Trophoblast cell (in vitro differentiated cells and primary cell): ENCODE data around the gene CAPRIN2.

Source experiments
- DNase-seq, 2 donors: peaks; one replicate each; pipeline ENCODE4 v3.0.0-alpha.2; 2016
- H2AFZ ChIP-seq: 2 replicates; pipeline ENCODE4 v1.6.1; 2013; ENCODE audit warnings: low read length, moderate library complexity, mild to moderate bottlenecking; ENCODE audit not compliant: insufficient read depth, poor library complexity
- H2AK5ac ChIP-seq: 2 replicates; pipeline ENCODE4 v1.6.1; 2013; ENCODE audit warnings: mild to moderate bottlenecking, low read length
- H2BK120ac ChIP-seq: 2 replicates; pipeline ENCODE4 v1.6.1; 2013; ENCODE audit warnings: low read length, mild to moderate bottlenecking, moderate library complexity; ENCODE audit not compliant: insufficient read depth, poor library complexity
- H2BK12ac ChIP-seq: 2 replicates; pipeline ENCODE4 v1.6.1; 2013; ENCODE audit warnings: mild to moderate bottlenecking, low read length, moderate library complexity
- H2BK5ac ChIP-seq: 2 replicates; pipeline ENCODE4 v1.6.1; 2013; ENCODE audit warnings: low read length, low read depth, moderate library complexity, mild to moderate bottlenecking; ENCODE audit not compliant: poor library complexity
- H3K14ac ChIP-seq: 2 replicates; pipeline ENCODE4 v1.6.1; 2013; ENCODE audit warnings: mild to moderate bottlenecking, low read length
- H3K18ac ChIP-seq: 2 replicates; pipeline ENCODE4 v1.6.1; 2013; ENCODE audit warnings: mild to moderate bottlenecking, low read length
- H3K23ac ChIP-seq: 2 replicates; pipeline ENCODE4 v1.6.1; 2013; ENCODE audit warnings: low read length
- H3K27ac ChIP-seq: 2 replicates; pipeline ENCODE4 v1.5.1; 2013; ENCODE audit warnings: low read depth, mild to moderate bottlenecking, inconsistent platforms, low read length, moderate library complexity
- H3K27me3 ChIP-seq: 2 replicates; pipeline ENCODE4 v1.6.1; 2013; ENCODE audit warnings: inconsistent platforms, mild to moderate bottlenecking, low read length, moderate library complexity; ENCODE audit not compliant: insufficient read depth
- H3K36me3 ChIP-seq, 2 experiments: 1 replicate in 1 of 2; 2 replicates in 1 of 2; pipeline ENCODE4 v1.6.1; 2013; ENCODE audit warnings: low read length in 2 of 2, mild to moderate bottlenecking in 2 of 2, moderate library complexity in 1 of 2; ENCODE audit not compliant: insufficient read depth in 2 of 2, control insufficient read depth in 1 of 2
- H3K4ac ChIP-seq: 2 replicates; pipeline ENCODE4 v1.6.1; 2013; ENCODE audit warnings: low read depth, mild to moderate bottlenecking, low read length, moderate library complexity
- H3K4me1 ChIP-seq, 2 experiments: 1 replicate in 1 of 2; 2 replicates in 1 of 2; pipeline ENCODE4 v1.6.1; 2013; ENCODE audit warnings: low read length in 2 of 2, mild to moderate bottlenecking in 2 of 2, moderate library complexity in 1 of 2; ENCODE audit not compliant: insufficient read depth in 2 of 2, control insufficient read depth in 1 of 2
- H3K4me2 ChIP-seq: 2 replicates; pipeline ENCODE4 v1.6.1; 2013; ENCODE audit warnings: inconsistent platforms, mild to moderate bottlenecking, low read length, moderate library complexity
- H3K4me3 ChIP-seq: 2 replicates; pipeline ENCODE4 v1.5.1; 2013; ENCODE audit warnings: mild to moderate bottlenecking, low read depth, low read length, inconsistent platforms
- H3K79me1 ChIP-seq: one replicate; pipeline ENCODE4 v1.6.1; 2013; ENCODE audit warnings: low read length
- H3K79me2 ChIP-seq: 2 replicates; pipeline ENCODE4 v1.6.1; 2013; ENCODE audit warnings: low read length, mild to moderate bottlenecking; ENCODE audit not compliant: control insufficient read depth, insufficient read depth, poor library complexity
- H3K9ac ChIP-seq: 2 replicates; pipeline ENCODE4 v1.6.1; 2013; ENCODE audit warnings: mild to moderate bottlenecking, low read length
- H3K9me3 ChIP-seq: 2 replicates; pipeline ENCODE4 v1.6.1; 2013; ENCODE audit warnings: low read depth, mild to moderate bottlenecking, control low read depth, inconsistent platforms, low read length; ENCODE audit not compliant: insufficient read depth
- H4K12ac ChIP-seq: 2 replicates; pipeline ENCODE4 v1.6.1; 2013; ENCODE audit warnings: low read depth, mild to moderate bottlenecking, low read length, moderate library complexity
- H4K8ac ChIP-seq: 2 replicates; pipeline ENCODE4 v1.6.1; 2013; ENCODE audit warnings: low read depth, mild to moderate bottlenecking, low read length, moderate library complexity
- H4K91ac ChIP-seq: one replicate; pipeline ENCODE4 v1.6.1; 2013; ENCODE audit warnings: low read depth, mild to moderate bottlenecking, low read length, moderate library complexity
- WGBS: extraction: QIAGEN DNeasy Blood & Tissue Kit; methylation state at CpG from one replicate; pipeline ENCODE4 v1.1.7; 2013; ENCODE audit warnings: missing lambda C conversion rate; ENCODE audit not compliant: insufficient read length, insufficient coverage; ENCODE audit errors: extremely low coverage; 5-methylcytosine and 5-hydroxymethylcytosine counted together

Gene CAPRIN2

GRCh38 chr12:30779178-30779577, 24.4 kb upstream of the CAPRIN2 start:
- Histone ChIP-seq H3K23ac (no peak overlapping the region), H4K12ac (no peak overlapping the region), H3K4me2 (no peak overlapping the region), H3K14ac (no peak overlapping the region), H2BK5ac (no peak overlapping the region), H3K27ac (no peak overlapping the region), H3K79me2 (no peaks in the 10 kb centered on the region), H3K9me3 (peaks cover 1% of the 10 kb centered on the region), H4K91ac (no peak overlapping the region), H3K27me3 (no peaks in the 10 kb centered on the region), H3K4me3 (no peak overlapping the region), H2AK5ac (no peak overlapping the region), H3K36me3 (no peaks in the 10 kb centered on the region), H2AFZ (no peak overlapping the region), H2BK120ac (no peak overlapping the region), H3K18ac (no peak overlapping the region), H4K8ac (no peak overlapping the region), H3K79me1 (no peaks in the 10 kb centered on the region), H2BK12ac (no peak overlapping the region), H3K4ac (no peak overlapping the region), H3K9ac (no peak overlapping the region), H3K4me1 (no peaks in the 10 kb centered on the region)
- DNase-seq, result no peak

- no peaks in the 10 kb centered on the region for H3K79me1 ChIP-seq
- no peak overlapping the region for H3K14ac ChIP-seq
- H2BK120ac ChIP-seq, result no peak overlapping the region
- no peak overlapping the region for H3K23ac ChIP-seq
- H4K12ac ChIP-seq, result no peak overlapping the region
- no peak overlapping the region for H3K27ac ChIP-seq
- no peak overlapping the region for H3K9ac ChIP-seq
- H3K4me1 ChIP-seq, result no peaks in the 10 kb centered on the region
- H2BK12ac ChIP-seq, result no peak overlapping the region
- no peak overlapping the region for H2AFZ ChIP-seq
- no peak overlapping the region for H2AK5ac ChIP-seq
- no peak overlapping the region for H3K4ac ChIP-seq
- H3K18ac ChIP-seq, result no peak overlapping the region
- H4K91ac ChIP-seq, result no peak overlapping the region
- H3K4me2 ChIP-seq, result no peak overlapping the region
- H3K27me3 ChIP-seq, result no peaks in the 10 kb centered on the region
- DNase-seq, result no peak
- peaks cover 1% of the 10 kb centered on the region for H3K9me3 ChIP-seq
- H2BK5ac ChIP-seq, result no peak overlapping the region
- no peaks in the 10 kb centered on the region for H3K36me3 ChIP-seq
- H3K79me2 ChIP-seq, result no peaks in the 10 kb centered on the region
- H3K4me3 ChIP-seq, result no peak overlapping the region
- H4K8ac ChIP-seq, result no peak overlapping the region
Measured at GRCh38 chr12:30774599-30774998, 19.8 kb upstream of the CAPRIN2 start.

- DNase-seq, result peak in 1 of 2 donors; percentile 9
- H3K4ac ChIP-seq, result no peak overlapping the region
- H3K4me1 ChIP-seq, result no peaks in the 10 kb centered on the region
- H3K9me3 ChIP-seq, result no peaks in the 10 kb centered on the region
- no peak overlapping the region for H2BK120ac ChIP-seq
- H3K36me3 ChIP-seq, result no peaks in the 10 kb centered on the region
- H3K79me1 ChIP-seq, result no peaks in the 10 kb centered on the region
- H3K18ac ChIP-seq, result no peak overlapping the region
- H3K14ac ChIP-seq, result no peak overlapping the region
- no peak overlapping the region for H2AFZ ChIP-seq
- H3K79me2 ChIP-seq, result no peaks in the 10 kb centered on the region
- no CpG with 5 or more reads among the region's 2 CpGs for WGBS
- H3K27me3 ChIP-seq, result no peaks in the 10 kb centered on the region
- H2BK12ac ChIP-seq, result no peak overlapping the region
- H4K12ac ChIP-seq, result no peak overlapping the region
- H3K27ac ChIP-seq, result no peak overlapping the region
- H3K9ac ChIP-seq, result no peak overlapping the region
- no peak overlapping the region for H3K4me3 ChIP-seq
- H4K8ac ChIP-seq, result no peak overlapping the region
- H3K23ac ChIP-seq, result no peak overlapping the region
- H2AK5ac ChIP-seq, result no peak overlapping the region
- no peak overlapping the region for H4K91ac ChIP-seq
- no peak overlapping the region for H3K4me2 ChIP-seq
- no peak overlapping the region for H2BK5ac ChIP-seq
Measured at GRCh38 chr12:30769802-30770201, 15.1 kb upstream of the CAPRIN2 start.

- Histone ChIP-seq H2BK5ac (no peak overlapping the region), H4K91ac (no peak overlapping the region), H3K36me3 (no peaks in the 10 kb centered on the region), H3K23ac (no peak overlapping the region), H4K8ac (no peak overlapping the region), H3K27ac (no peak overlapping the region), H2AK5ac (no peak overlapping the region), H3K79me2 (no peaks in the 10 kb centered on the region), H3K9ac (no peak overlapping the region), H3K4ac (no peak overlapping the region), H2BK120ac (no peak overlapping the region), H3K18ac (no peak overlapping the region), H3K4me1 (no peaks in the 10 kb centered on the region), H2AFZ (no peak overlapping the region), H3K79me1 (no peaks in the 10 kb centered on the region), H3K9me3 (no peaks in the 10 kb centered on the region), H4K12ac (no peak overlapping the region), H2BK12ac (no peak overlapping the region), H3K27me3 (no peaks in the 10 kb centered on the region), H3K14ac (no peak overlapping the region), H3K4me3 (no peak overlapping the region), H3K4me2 (no peak overlapping the region)
- DNase-seq, result no peak
- no CpG with 5 or more reads among the region's 2 CpGs for WGBS
Measured at GRCh38 chr12:30764251-30764650, 9.5 kb upstream of the CAPRIN2 start.

GRCh38 chr12:30763053-30763452, 8.3 kb upstream of the CAPRIN2 start:
- Histone ChIP-seq H3K9me3 (no peaks in the 10 kb centered on the region), H2BK5ac (no peak overlapping the region), H3K36me3 (no peaks in the 10 kb centered on the region), H3K9ac (no peak overlapping the region), H3K79me1 (no peaks in the 10 kb centered on the region), H3K27me3 (no peaks in the 10 kb centered on the region), H3K27ac (no peak overlapping the region), H2AFZ (no peak overlapping the region), H2BK120ac (no peak overlapping the region), H3K79me2 (no peaks in the 10 kb centered on the region), H3K23ac (no peak overlapping the region), H4K91ac (no peak overlapping the region), H4K12ac (no peak overlapping the region), H3K4me3 (no peak overlapping the region), H3K4ac (no peak overlapping the region), H3K4me1 (no peaks in the 10 kb centered on the region), H3K14ac (no peak overlapping the region), H2AK5ac (no peak overlapping the region), H3K4me2 (no peak overlapping the region), H3K18ac (no peak overlapping the region), H2BK12ac (no peak overlapping the region), H4K8ac (no peak overlapping the region)
- DNase-seq, result no peak
- no CpG with 5 or more reads among the region's 3 CpGs for WGBS
